IPS-20b (cell line): ENCODE data around the gene TRPM2.

Experiments
- H3K27ac ChIP-seq: one replicate; pipeline ENCODE4 v1.5.1; 2013; ENCODE audit warnings: low read length
- H3K27me3 ChIP-seq: 2 replicates; pipeline ENCODE4 v1.6.1; 2013; ENCODE audit warnings: mild to moderate bottlenecking, low read length, inconsistent platforms; ENCODE audit not compliant: insufficient read depth
- H3K36me3 ChIP-seq: 2 replicates; pipeline ENCODE4 v1.6.1; 2013; ENCODE audit warnings: low read depth, mild to moderate bottlenecking, inconsistent platforms, low read length, moderate library complexity; ENCODE audit not compliant: insufficient read depth
- H3K4me1 ChIP-seq: 2 replicates; pipeline ENCODE4 v1.6.1; 2013; ENCODE audit warnings: mild to moderate bottlenecking, control low read depth, inconsistent platforms, low read length, moderate library complexity; ENCODE audit not compliant: insufficient read depth
- H3K4me3 ChIP-seq: 2 replicates; pipeline ENCODE4 v1.5.1; 2013; ENCODE audit warnings: mild to moderate bottlenecking, low read length, inconsistent platforms
- H3K9ac ChIP-seq: 2 replicates; pipeline ENCODE4 v1.6.1; 2013; ENCODE audit warnings: low read depth, mild to moderate bottlenecking, inconsistent platforms, low read length, moderate library complexity
- H3K9me3 ChIP-seq: 2 replicates; pipeline ENCODE4 v1.6.1; 2013; ENCODE audit warnings: mild to moderate bottlenecking, low read depth, low read length, inconsistent platforms; ENCODE audit not compliant: insufficient read depth

TRPM2 gene

DNA sequence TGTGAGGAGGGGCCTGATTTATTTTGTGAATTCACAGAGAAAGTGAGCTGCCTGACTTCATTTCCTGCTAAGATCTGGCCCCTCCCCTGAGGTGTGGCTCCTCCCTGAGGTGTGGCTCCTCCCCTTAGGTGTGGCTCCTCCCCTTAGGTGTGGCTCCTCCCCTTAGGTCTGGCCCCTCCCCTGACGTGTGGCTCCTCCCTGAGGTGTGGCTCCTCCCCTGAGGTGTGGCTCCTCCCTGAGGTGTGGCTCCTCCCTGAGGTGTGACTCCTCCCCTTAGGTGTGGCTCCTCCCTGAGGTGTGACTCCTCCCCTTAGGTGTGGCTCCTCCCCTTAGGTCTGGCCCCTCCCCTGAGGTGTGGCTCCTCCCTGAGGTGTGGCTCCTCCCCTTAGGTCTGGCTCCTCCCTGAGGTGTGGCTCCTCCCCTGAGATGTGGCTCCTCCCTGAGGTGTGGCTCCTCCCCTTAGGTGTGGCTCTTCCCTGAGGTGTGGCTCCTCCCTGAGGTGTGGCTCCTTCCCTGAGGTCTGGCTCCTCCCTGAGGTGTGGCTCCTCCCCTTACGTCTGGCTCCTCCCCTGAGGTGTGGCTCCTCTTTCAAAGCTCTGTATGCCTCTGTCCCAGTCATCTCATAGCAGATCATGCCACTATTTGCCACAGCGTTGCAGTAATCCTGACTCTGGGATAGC is 75.0 kb downstream of the TRPM2 start:
- Histone ChIP-seq H3K27me3 (no peaks in the 10 kb centered on the region), H3K4me3 (no peak overlapping the region), H3K4me1 (no peaks in the 10 kb centered on the region), H3K9ac (no peak overlapping the region), H3K9me3 (peaks cover 6% of the 10 kb centered on the region), H3K27ac (no peak overlapping the region), H3K36me3 (no peaks in the 10 kb centered on the region)

DNA sequence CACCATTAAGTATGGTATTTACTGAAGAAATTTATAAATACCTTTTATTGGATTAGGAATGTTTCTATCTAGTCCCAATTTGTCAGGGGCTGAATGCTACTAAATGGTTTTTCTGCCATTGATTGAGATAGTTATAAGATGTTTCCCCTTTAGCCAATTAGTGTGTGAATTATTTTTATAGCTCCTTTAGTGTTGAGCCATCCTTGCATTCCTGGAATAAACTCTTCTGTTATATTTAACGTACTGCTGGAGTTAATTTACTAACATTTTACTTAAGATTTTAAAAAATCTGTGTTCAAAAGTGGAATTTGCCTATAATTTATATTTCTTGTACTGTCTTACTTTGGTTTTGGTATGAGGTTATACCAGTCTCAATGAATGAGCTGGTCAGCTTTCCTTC is 76.5 kb downstream of the TRPM2 start:
- no peak overlapping the region for H3K9ac ChIP-seq
- no peaks in the 10 kb centered on the region for H3K27me3 ChIP-seq
- no peaks in the 10 kb centered on the region for H3K4me1 ChIP-seq
- peaks cover 6% of the 10 kb centered on the region for H3K9me3 ChIP-seq
- H3K27ac ChIP-seq: no peak overlapping the region
- no peak overlapping the region for H3K4me3 ChIP-seq
- H3K36me3 ChIP-seq: no peaks in the 10 kb centered on the region

DNA sequence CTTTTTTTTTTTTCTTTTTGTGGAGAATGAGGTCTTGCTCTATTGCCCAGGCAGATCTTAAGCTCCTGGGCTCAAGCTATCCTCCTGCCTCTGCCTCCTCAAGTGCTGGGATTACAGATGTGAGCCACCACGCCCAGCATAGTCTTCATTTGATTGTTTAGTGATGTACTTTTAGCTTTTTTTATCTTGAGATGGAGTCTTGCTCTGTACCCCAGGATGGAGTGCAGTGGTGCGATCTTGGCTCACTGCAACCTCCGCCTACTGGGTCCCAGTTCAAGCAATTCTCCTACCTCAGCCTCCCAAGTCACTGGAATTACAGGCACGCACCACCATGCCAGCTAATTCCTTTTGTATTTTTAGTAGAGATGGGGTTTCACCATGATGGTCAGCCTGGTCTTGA is 77.9 kb downstream of the TRPM2 start:
- H3K9me3 ChIP-seq: peaks cover 6% of the 10 kb centered on the region
- no peak overlapping the region for H3K9ac ChIP-seq
- H3K36me3 ChIP-seq: no peaks in the 10 kb centered on the region
- no peak overlapping the region for H3K4me3 ChIP-seq
- no peak overlapping the region for H3K27ac ChIP-seq
- no peaks in the 10 kb centered on the region for H3K27me3 ChIP-seq
- H3K4me1 ChIP-seq: no peaks in the 10 kb centered on the region

DNA sequence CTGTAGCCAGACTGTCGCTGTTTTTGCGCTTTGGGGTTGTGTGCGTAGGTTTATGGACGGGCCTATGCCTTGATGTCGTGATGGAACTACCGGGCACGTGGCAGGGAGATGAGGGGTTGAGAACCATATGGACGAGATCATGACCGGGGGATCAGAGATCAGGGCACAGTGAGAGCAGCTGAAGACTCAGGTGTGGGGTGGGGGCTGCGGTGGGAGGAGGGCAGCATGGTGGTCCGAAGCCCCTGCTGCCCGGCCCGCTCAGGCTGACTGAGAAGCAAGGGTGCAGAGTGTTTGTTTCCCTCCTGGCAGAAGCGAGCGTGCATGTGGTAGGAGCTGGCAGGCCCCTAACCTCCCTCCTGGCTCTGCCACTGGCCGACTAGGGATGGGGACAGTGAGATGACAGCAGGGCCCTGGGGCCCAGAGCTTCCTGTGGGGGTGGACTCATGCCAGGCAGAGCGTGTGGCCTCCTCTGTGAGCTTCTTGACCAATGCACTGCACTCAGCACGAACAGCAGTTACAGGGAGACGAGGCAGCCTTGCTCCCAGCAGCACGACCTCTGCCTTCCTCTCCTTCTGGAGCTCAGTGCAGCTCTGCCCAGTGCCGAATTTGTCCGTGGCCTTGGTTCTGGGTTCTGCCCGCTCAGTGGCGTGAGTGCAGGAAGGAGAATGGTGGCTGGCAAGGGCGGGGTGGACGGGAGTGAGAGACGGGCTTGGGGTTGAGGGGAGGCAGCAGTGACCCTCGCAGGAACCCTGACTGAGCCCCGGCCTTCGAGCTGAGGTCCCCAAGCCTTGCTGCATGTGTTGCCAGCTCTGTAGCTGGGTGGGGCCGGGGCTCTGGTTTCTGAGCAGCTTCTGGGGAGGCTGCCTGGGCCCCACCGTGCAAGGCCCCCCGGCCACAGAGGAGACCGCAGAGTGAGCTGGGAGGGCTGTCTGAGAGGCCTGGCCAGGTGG is 79.7 kb downstream of the TRPM2 start:
- Histone ChIP-seq H3K27me3 (no peaks in the 10 kb centered on the region), H3K4me3 (no peak overlapping the region), H3K36me3 (no peaks in the 10 kb centered on the region), H3K9me3 (peaks cover 6% of the 10 kb centered on the region), H3K27ac (no peak overlapping the region), H3K4me1 (no peaks in the 10 kb centered on the region), H3K9ac (no peak overlapping the region)

DNA sequence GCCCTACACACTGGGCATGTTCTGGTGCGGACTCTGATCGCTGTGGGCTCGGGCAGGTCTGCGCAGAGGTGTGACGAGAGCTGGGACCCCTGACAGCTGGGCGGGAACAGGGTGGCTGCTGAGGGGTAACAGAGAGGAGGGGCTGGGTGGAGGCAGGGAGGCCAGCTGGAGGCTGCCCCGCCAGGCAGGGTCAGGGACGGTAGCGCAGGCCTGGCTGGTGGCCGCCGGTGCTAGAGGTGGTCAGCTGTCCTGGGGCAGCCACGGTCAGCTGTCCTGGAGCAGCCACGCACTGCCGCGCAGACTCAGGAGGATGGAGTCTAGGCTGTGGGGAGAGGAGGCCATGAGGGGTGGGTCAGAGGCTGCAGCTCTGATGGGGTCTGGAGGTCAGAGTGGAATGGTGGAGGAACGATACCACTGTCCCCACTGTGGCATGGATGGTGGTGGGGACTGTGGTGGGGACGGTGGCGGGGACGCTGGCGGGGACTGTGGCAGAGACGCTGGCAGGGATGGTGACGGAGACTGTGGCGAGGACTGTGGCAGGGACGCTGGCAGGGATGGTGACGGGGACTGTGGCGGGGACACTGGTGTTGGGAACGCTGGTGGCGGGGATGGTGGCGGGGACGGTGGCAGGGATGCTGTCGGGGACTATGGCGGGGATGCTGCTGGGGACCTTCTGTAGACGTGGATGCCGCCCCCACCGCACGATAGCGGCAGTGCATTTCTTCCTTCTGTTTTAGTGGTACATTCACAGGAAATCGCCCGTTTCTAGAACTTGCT is 80.6 kb downstream of the TRPM2 start:
- Histone ChIP-seq H3K4me3 (no peak overlapping the region), H3K27me3 (no peaks in the 10 kb centered on the region), H3K36me3 (no peaks in the 10 kb centered on the region), H3K27ac (no peak overlapping the region), H3K4me1 (no peaks in the 10 kb centered on the region), H3K9ac (no peak overlapping the region), H3K9me3 (peaks cover 6% of the 10 kb centered on the region)

DNA sequence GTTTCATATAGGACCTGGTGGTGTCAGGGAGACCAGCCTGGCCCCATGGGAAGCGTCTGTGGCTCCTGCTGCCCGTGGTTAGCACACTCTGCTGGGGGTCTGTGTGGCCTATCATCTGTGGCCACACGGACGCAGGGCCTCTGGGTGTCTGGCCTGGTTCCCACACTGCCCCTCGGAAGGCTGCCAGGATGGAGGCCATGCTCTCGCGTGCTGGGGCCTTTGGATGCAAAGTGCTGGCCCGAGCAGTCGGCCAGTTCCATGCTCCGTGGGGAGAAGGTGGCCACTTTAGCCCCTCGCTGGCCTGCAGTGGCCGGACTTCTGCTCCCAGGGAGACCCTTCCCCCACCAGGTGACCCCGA is 81.1 kb downstream of the TRPM2 start:
- no peaks in the 10 kb centered on the region for H3K4me1 ChIP-seq

DNA sequence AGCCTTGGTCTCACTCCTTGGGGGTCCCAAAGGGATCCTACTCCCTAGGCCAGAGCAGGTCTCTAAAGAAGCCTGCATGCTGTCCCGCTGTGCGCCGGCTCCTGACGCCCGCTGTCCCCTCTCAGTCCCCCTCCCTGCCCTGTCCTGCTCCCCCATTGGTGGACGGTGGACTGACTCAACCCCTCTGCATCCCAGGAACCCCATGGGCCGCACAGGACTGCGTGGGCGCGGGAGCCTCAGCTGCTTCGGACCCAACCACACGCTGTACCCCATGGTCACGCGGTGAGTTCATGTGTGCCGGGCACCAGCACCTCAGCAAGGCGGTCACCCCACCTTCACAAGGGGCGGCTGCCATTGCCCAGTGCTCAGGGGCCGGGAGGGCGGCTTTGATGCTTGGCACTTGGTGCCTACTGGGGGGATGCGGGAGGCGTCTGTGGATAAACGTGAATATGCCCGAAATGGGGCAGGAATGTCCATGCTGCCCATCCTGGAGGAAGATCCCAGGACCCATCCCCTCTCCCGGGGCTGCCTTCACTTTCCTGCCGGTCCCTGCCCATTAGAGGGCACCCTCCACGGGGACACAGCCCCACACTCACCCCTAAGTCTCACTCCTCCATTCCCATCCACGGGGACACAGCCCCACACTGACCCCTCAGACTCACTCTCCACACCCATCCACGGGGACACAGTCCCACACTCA is 81.7 kb downstream of the TRPM2 start:
- H3K36me3 ChIP-seq: no peaks in the 10 kb centered on the region

More for the DNA sequence above, 81.1 kb downstream of the TRPM2 start:
- peaks cover 6% of the 10 kb centered on the region for H3K9me3 ChIP-seq
- no peak overlapping the region for H3K4me3 ChIP-seq
- H3K27ac ChIP-seq: no peak overlapping the region
- no peaks in the 10 kb centered on the region for H3K27me3 ChIP-seq
- no peaks in the 10 kb centered on the region for H3K36me3 ChIP-seq
- H3K9ac ChIP-seq: no peak overlapping the region

DNA sequence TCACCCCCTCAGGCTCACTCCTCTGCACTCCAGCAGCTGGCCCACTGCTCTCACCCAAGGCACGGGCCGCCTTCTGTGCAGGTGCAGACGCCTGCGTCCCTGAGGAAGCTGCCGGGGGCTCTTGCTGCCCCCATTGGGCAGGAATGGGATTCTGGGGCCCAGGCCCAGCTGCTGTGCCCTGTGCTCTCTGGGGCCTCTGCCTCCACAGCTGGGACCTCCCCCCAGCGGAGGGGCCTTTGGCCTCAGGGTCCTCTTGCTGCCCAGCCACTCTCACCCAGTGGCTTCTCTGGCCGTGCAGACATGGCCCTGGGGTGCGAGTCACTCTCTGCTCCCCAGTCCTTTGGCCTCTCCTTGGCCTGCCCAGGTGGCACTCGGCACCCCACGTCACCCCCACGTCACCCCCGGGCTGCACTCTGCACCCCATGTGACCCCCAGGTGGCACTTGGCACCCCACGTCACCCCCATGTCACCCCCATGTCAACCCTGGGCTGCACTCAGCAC is 82.7 kb downstream of the TRPM2 start:
- Histone ChIP-seq H3K9ac (no peak overlapping the region), H3K9me3 (no peaks in the 10 kb centered on the region), H3K27ac (no peak overlapping the region), H3K36me3 (no peaks in the 10 kb centered on the region), H3K4me3 (no peak overlapping the region), H3K4me1 (no peaks in the 10 kb centered on the region), H3K27me3 (no peaks in the 10 kb centered on the region)

More for the DNA sequence above, 81.7 kb downstream of the TRPM2 start:
- Histone ChIP-seq H3K4me1 (no peaks in the 10 kb centered on the region), H3K27me3 (no peaks in the 10 kb centered on the region), H3K27ac (no peak overlapping the region), H3K4me3 (no peak overlapping the region), H3K9me3 (peaks cover under 1% of the 10 kb centered on the region; the same call in 1 of the 2 replicates), H3K9ac (no peak overlapping the region)

DNA sequence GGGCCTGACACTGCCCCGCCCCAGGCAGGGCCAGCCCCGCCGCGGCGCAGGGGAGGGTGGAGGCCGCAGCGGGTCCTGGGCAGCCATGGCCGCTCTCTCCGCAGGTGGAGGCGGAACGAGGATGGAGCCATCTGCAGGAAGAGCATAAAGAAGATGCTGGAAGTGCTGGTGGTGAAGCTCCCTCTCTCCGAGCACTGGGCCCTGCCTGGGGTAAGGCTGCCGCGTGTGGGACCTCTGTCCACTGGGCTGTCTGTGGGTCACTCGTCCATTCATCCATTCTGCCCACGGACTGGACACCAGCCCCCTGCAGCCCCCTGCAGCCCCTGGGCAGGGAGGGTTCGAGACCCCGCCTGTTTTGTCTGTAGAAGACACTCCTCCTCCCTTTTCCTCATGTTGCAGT is 83.5 kb downstream of the TRPM2 start:
- no peak overlapping the region for H3K27ac ChIP-seq
- H3K36me3 ChIP-seq: no peaks in the 10 kb centered on the region
- no peaks in the 10 kb centered on the region for H3K4me1 ChIP-seq
- H3K9me3 ChIP-seq: no peaks in the 10 kb centered on the region
- no peak overlapping the region for H3K4me3 ChIP-seq
- H3K27me3 ChIP-seq: no peaks in the 10 kb centered on the region
- H3K9ac ChIP-seq: no peak overlapping the region

DNA sequence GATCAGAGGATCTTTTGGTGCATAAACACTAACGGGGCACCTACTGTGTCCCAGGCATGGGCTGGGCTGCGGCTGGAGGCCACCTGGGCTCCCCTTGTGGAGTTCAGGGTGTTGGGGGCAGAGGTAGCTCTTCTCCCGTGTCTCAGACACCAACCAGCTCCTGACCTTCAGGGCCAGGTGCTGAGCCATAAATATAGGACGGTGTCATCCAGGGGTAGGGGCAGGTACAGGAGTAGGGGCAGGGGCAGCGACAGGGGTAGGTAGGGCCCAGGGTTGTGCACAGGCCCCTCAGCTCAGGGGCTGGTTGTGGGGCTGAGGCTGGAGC is 83.9 kb downstream of the TRPM2 start:
- Histone ChIP-seq H3K36me3 (no peaks in the 10 kb centered on the region), H3K27me3 (no peaks in the 10 kb centered on the region), H3K4me3 (no peak overlapping the region), H3K9me3 (no peaks in the 10 kb centered on the region), H3K27ac (no peak overlapping the region), H3K9ac (no peak overlapping the region), H3K4me1 (no peaks in the 10 kb centered on the region)

DNA sequence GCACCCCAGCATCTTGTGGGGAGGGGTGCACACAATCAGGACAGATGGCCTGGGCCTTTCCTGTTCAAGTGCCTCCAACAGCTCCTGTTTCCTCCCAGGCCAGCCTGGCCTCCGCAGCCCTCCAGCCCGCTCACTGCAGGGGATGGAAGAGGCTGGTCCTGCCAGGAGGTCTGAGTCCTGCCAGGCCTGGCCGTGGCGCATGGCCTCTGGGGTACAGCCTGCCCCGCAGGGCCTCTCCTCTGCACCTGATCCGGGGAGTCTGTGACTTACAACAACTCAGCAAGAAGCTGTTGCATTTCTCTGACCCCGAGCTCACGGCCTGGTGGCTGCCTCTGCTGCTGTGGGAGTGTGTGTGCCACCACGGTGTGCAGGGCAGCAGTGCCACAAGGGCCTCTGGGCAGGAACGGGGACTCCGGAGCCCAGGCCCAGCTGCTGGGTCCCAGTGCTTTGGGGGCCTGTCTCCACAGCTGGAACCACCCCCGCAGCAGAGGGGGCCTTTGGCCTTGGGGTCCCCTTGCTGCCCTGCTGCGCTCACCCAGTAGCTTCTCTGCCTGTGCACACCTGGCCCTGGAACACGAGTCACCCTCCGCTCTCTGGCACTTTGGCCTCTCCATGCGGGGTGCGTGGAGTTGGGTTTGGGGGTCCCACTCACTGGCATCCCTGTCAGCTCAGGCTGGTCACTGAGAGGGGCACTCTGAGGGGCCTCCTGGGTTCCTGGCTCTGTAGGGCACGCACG is 84.4 kb downstream of the TRPM2 start:
- Histone ChIP-seq H3K27ac (no peak overlapping the region), H3K36me3 (no peaks in the 10 kb centered on the region), H3K4me3 (no peak overlapping the region), H3K27me3 (no peaks in the 10 kb centered on the region), H3K9me3 (no peaks in the 10 kb centered on the region), H3K9ac (no peak overlapping the region), H3K4me1 (no peaks in the 10 kb centered on the region)
